Upper lobe of right lung (tissue), 1 donor: Measurements from ENCODE around the gene EFNA5. TPM values are rescaled to one million over a fixed set of nuclear protein-coding genes. Genes with fewer than 3 reads are reported as not detected.

Source experiments
- ATAC-seq: fragments of 200-7000 bp; cut with Tn5 transposase; one replicate; pipeline ENCODE4 v1.9.1; 2020; ENCODE audit warnings: mild to moderate bottlenecking, moderate library complexity
- DNase-seq: peaks from one replicate; pipeline ENCODE4 v3.0.0-alpha.2; 2020
- H3K27ac ChIP-seq: fragments of 200-600 bp; one replicate; pipeline ENCODE4 v1.8.0; 2022
- H3K27me3 ChIP-seq: fragments of 200-600 bp; one replicate; pipeline ENCODE4 v1.8.0; 2022; ENCODE audit warnings: mild to moderate bottlenecking
- H3K36me3 ChIP-seq: fragments of 200-600 bp; one replicate; pipeline ENCODE4 v1.8.0; 2022
- H3K4me1 ChIP-seq: fragments of 200-600 bp; one replicate; pipeline ENCODE4 v1.8.0; 2022
- H3K4me3 ChIP-seq: fragments of 200-600 bp; one replicate; pipeline ENCODE4 v1.8.0; 2022; ENCODE audit warnings: mild to moderate bottlenecking
- H3K9me3 ChIP-seq: fragments of 200-600 bp; one replicate; pipeline ENCODE4 v1.8.0; 2022
- intact Hi-C: fragments of 100-400 bp; cut with DNase I; formaldehyde crosslinking; loops from one replicate; pipeline ENCODE4 v1.11.0; 2022
- total RNA-seq: library from RNA; stranded (reverse); fragmentation: NEBNext Ultra II Directional; extraction: Animal tissue kit (Norgen Biotek cat#: 25700); gene quantifications from one replicate; pipeline ENCODE4 v1.2.1, GENCODE V29; 2021
- TF ChIP-seq, protein P1 (sequence below): fragments of 200-600 bp; IDR thresholded peaks from one replicate; pipeline ENCODE4 v1.8.0; 2022; ENCODE audit warnings: antibody characterized with exemption
- donor health status: DM: no; HTN: yes; CAD: no; lungs with severe emphysema.

Gene EFNA5
- total RNA-seq, 1 donor from 2014 or later, result 12.0 TPM

DNA sequence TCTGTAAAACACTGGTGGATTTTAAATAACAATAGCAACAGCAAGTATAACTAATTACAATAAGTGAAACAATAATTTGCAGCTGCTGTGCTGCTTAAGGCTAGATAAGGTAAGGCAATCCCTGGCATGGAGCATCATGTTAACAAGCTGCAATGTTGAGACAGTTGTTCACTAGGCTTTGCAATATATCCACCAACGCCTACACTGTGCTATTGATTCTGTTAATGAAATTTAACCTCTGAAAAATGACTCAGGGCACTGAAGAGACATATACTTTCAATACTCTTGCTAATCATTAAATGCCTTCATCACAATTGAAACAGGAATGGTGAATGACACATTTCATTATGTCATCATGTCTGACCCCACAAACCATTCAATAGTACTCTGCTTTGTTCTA is 255.0 kb downstream of the EFNA5 start:
- H3K36me3 ChIP-seq, result no peaks in the 10 kb centered on the region
- H3K27ac ChIP-seq, result no peak overlapping the region
- ATAC-seq (no peak), DNase-seq (no peak)
- no peaks in the 10 kb centered on the region for H3K27me3 ChIP-seq
- H3K4me1 ChIP-seq, result no peaks in the 10 kb centered on the region
- no peak overlapping the region for H3K4me3 ChIP-seq
- intact Hi-C loops, result no loop called here
- TF ChIP-seq, protein P1, sequence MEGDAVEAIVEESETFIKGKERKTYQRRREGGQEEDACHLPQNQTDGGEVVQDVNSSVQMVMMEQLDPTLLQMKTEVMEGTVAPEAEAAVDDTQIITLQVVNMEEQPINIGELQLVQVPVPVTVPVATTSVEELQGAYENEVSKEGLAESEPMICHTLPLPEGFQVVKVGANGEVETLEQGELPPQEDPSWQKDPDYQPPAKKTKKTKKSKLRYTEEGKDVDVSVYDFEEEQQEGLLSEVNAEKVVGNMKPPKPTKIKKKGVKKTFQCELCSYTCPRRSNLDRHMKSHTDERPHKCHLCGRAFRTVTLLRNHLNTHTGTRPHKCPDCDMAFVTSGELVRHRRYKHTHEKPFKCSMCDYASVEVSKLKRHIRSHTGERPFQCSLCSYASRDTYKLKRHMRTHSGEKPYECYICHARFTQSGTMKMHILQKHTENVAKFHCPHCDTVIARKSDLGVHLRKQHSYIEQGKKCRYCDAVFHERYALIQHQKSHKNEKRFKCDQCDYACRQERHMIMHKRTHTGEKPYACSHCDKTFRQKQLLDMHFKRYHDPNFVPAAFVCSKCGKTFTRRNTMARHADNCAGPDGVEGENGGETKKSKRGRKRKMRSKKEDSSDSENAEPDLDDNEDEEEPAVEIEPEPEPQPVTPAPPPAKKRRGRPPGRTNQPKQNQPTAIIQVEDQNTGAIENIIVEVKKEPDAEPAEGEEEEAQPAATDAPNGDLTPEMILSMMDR, result no peak
- H3K9me3 ChIP-seq, result no peaks in the 10 kb centered on the region

- Histone ChIP-seq H3K36me3 (no peaks in the 10 kb centered on the region), H3K9me3 (no peaks in the 10 kb centered on the region), H3K4me3 (no peak overlapping the region), H3K27me3 (no peaks in the 10 kb centered on the region), H3K27ac (no peak overlapping the region), H3K4me1 (no peaks in the 10 kb centered on the region)
- ATAC-seq (no peak), DNase-seq (no peak)
- intact Hi-C loops, result no loop called here
- TF ChIP-seq, protein P1, result no peak
Measured at GRCh38 chr5:107414802-107415201, 255.9 kb downstream of the EFNA5 start.

GRCh38 chr5:107413754-107414153 is 257.0 kb downstream of the EFNA5 start:
- Histone ChIP-seq H3K9me3 (no peaks in the 10 kb centered on the region), H3K4me3 (no peak overlapping the region), H3K4me1 (no peaks in the 10 kb centered on the region), H3K27ac (no peak overlapping the region), H3K27me3 (no peaks in the 10 kb centered on the region), H3K36me3 (no peaks in the 10 kb centered on the region)
- intact Hi-C loops, result no loop called here
- ATAC-seq (no peak), DNase-seq (no peak)
- TF ChIP-seq, protein P1, result no peak

DNA sequence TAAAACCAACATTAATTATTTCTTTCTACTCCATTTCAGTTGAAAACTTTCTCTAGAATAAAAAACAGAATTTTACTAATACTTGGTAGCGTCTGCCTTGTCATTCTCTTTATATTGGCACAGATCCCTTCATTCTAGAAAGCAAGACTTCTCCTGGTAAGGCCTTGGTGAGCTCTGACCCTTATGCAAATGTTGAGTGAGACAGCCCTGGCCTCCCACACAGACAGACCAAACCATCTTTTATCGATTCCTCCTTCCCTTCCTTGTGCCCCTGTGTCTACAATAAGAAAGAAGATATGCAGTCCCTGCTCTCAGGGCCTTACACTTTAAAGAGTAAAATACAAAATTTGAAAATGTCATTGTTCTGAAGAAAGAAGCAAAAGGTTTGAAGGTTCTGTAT is 262.2 kb downstream of the EFNA5 start:
- DNase-seq (no peak), ATAC-seq (no peak)
- intact Hi-C loops, result no loop called here
- TF ChIP-seq, protein P1, result no peak
- no peak overlapping the region for H3K27ac ChIP-seq
- no peaks in the 10 kb centered on the region for H3K9me3 ChIP-seq
- no peaks in the 10 kb centered on the region for H3K4me1 ChIP-seq
- no peaks in the 10 kb centered on the region for H3K27me3 ChIP-seq
- no peak overlapping the region for H3K4me3 ChIP-seq
- no peaks in the 10 kb centered on the region for H3K36me3 ChIP-seq

GRCh38 chr5:107407713-107408298 is 262.9 kb downstream of the EFNA5 start:
- Histone ChIP-seq H3K9me3 (no peaks in the 10 kb centered on the region), H3K4me3 (no peak overlapping the region), H3K36me3 (no peaks in the 10 kb centered on the region), H3K27me3 (no peaks in the 10 kb centered on the region), H3K27ac (no peak overlapping the region), H3K4me1 (no peaks in the 10 kb centered on the region)
- DNase-seq (no peak), ATAC-seq (no peak)
- intact Hi-C loops, result no loop called here
- TF ChIP-seq, protein P1, result no peak
